ENCODE results near the gene NDUFA6.

NDUFA6 gene

GRCh38 chr22:42069801-42070516 is 20.6 kb downstream of the NDUFA6 start:
- DNase-seq, result peak; percentile 63

- peak; percentile 58 for DNase-seq
Measured at GRCh38 chr22:42068291-42068690, 22.3 kb downstream of the NDUFA6 start.

GRCh38 chr22:42067671-42068251 is 22.8 kb downstream of the NDUFA6 start:
- peak; percentile 53 for DNase-seq

- peak; percentile 52 for DNase-seq
Measured at GRCh38 chr22:42066937-42067336, 23.6 kb downstream of the NDUFA6 start.

- DNase-seq, result peak; percentile 54
Measured at GRCh38 chr22:42066126-42066761, 24.3 kb downstream of the NDUFA6 start.

- peak; percentile 39 for DNase-seq
Measured at GRCh38 chr22:42065438-42066125, 25.0 kb downstream of the NDUFA6 start.

GRCh38 chr22:42064629-42065028 is 25.9 kb downstream of the NDUFA6 start:
- DNase-seq, result peak; percentile 55

GRCh38 chr22:42062506-42063170 is 27.9 kb downstream of the NDUFA6 start:
- DNase-seq, result no peak

- DNase-seq, result no peak
Measured at GRCh38 chr22:42061041-42061440, 29.5 kb downstream of the NDUFA6 start.

- DNase-seq, result peak; percentile 33
Measured at GRCh38 chr22:42060489-42060888, 30.1 kb downstream of the NDUFA6 start.

- DNase-seq, result no peak
Measured at GRCh38 chr22:42056757-42057511, 33.6 kb downstream of the NDUFA6 start.

- DNase-seq, result no peak
Measured at GRCh38 chr22:42052765-42053164, 37.8 kb downstream of the NDUFA6 start.

- no peak for DNase-seq
Measured at GRCh38 chr22:42050641-42051180, 39.9 kb downstream of the NDUFA6 start.

GRCh38 chr22:42041784-42042183 is 48.8 kb downstream of the NDUFA6 start:
- no peak for DNase-seq

GRCh38 chr22:42039271-42039670 is 51.3 kb downstream of the NDUFA6 start:
- DNase-seq, result no peak
